HG03575 (cell line): ENCODE data around the gene FN1.

Experiments
- ATAC-seq: cut with Tn5 transposase; IDR thresholded peaks from one replicate; pipeline ENCODE4 v1.9.1; 2021; ENCODE audit not compliant: unreplicated experiment, insufficient number of reproducible peaks, low FRiP score; ENCODE audit errors: extremely low read depth

FN1 gene

GRCh38 chr2:215447673-215448081 lies 11.8 kb upstream of the FN1 start:
- no peak for ATAC-seq

- no peak for ATAC-seq
These were observed 11.2 kb upstream of the FN1 start for GRCh38 chr2:215447056-215447455.

DNA sequence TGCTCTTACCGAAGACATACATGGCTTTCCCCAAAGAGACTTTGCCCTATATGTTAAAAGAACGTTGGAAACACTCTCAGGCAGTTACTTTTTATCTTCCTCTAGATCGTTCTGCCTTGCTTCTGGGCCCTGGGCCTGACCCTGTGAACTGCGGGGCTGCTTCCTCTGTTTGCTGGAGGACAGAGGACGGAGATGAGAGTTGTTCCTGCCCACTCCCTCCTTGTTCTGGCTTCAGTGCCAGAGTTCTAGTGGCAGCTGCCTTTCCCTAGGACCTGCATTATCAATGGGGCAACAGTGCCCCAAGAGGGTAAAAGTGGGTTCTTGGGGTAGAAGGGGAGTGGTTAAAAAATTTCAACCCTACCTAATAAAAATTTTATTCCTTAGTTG lies 6.5 kb upstream of the FN1 start:
- ATAC-seq, result no peak

DNA sequence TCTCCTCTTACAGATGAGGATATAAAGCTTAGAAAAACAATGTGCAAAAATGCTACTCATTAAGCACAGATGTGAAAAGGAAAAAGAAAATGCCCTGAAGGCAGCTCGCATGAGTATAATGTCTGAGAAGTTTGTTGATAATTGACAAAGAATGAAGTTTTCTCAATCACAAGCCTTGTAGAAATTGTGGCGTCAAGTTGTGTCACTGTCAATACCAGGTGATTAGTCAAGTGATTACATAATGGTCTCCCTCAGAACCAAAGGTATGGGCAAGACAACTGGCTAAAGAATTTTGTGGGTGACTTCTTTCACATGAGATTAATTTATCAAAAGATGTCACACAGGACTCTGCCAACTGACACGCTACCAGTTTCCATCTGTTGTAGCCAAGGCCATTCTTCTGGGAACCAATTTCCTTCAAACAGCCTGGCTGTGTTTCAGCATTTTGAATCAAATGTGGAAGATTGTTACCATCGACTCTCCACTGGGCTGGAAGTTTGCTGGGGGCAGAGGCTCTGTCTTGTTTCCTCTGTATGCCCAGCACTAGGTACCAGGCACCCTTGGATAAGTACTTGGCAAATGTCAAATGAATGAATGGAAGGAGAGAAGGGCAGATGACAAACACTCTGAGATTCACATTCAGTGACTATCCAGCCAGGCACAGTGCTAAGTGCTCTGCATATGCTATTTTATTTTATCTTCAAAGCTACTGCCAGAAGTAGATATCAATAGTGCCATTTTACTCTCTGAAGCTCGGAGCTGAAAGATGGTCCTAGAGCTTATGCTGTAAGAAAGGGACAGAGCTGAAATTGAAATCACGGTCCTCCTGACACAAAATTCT lies 5.9 kb upstream of the FN1 start:
- ATAC-seq, result no peak

- ATAC-seq, result no peak
These were observed 4.2 kb upstream of the FN1 start for GRCh38 chr2:215439980-215440512.

DNA sequence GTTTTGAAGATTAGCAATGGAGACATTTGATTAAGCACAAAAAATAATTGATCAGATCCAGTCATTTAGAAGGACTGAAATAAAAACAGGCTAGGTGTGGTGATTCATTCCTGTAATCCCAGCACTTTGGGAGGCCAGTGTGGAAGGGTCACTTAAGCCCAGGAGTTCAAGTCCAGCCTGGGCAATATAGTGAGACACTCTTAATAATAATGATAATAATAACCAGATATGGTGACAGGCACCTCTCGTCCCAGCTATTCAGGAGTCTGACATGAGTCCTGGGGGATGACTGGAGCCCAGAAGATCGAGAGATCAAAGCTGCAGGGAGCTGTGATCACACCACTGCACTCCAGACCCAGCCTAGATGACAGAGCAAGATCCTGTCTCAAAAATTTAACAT lies 3.5 kb upstream of the FN1 start:
- ATAC-seq, result no peak

- ATAC-seq, result no peak
These were observed 1.7 kb upstream of the FN1 start for GRCh38 chr2:215437614-215438013.

DNA sequence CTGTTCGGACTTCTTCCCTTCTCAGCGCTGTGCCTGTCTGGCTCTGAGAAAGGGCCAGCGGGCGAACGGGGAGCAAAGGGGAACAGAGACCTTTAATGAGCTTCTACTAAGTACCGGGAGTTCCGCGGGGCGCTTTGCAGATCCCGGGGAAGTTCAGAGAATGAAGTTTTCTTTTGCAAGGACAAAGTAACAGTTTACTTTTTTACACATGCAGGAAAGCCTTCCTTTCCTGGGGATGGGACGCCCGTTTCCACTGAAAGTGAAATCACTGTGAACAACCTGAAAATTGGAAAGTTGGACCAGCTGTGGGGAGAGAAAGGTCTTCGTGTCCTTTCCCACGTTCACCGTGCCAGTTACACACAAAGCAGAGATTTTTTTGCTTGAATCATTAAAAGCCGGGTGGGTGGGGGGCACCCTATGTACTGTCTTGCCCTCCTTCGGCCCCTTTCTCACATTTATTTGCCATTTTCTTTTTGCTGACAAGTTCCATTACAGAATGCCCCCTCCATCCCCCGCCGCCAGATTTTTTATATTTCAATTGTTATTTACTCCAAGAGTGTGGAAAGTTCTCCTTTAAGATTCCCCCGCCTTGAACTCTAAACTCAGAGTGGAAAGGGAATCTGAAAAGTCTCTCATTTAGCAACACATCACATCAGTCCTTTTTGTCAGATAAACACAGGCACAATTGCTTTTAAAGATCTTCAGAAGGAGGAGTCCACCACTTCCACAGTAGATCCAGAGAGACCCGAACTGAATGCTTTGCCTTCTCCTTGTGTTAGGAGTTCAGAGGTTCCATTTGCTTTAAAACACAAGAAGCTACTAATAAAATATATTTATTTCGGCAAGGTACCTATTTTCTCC lies 1.1 kb upstream of the FN1 start:
- no peak for ATAC-seq

GRCh38 chr2:215435280-215435869 lies 493 bp downstream of the FN1 start:
- ATAC-seq, result no peak

GRCh38 chr2:215434447-215435279 lies 1.2 kb downstream of the FN1 start:
- ATAC-seq, result no peak

DNA sequence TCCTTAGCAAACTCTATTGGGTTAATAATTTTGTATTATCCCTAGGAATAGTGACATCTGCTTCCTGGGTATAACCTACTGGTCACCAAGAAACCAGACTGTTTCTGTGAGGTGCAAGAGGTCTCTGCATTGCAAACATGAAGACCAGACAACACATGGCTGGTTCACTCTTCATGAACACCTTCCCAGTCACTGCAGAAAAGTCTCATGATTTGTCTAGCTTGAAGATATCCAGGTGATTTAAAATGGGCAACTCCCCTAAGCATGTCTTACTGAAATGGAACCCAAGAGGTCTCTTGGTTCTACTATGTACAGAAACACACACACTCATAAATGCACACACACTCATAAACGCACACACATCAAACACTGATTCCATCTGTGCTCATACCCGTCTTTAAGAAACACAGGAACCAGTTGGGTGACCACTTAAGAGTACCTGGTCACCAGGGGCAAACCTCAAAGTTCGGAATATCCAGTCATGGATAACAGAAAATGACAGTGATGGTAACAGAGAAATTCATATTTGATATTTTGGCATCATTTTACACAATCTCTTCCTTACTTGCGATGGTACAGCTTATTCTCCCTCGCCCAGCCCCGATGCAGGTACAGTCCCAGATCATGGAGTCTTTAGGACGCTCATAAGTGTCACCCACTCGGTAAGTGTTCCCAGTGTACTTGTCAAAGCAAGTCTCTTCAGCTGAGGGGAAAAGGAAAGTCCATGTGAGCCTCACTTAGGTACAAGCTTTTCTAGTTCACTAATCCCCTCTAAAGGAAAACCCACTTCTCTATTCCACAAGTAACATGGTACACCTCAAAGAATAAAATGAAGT lies 2.9 kb downstream of the FN1 start:
- ATAC-seq, result no peak

GRCh38 chr2:215431778-215432758 lies 3.8 kb downstream of the FN1 start:
- ATAC-seq, result no peak

DNA sequence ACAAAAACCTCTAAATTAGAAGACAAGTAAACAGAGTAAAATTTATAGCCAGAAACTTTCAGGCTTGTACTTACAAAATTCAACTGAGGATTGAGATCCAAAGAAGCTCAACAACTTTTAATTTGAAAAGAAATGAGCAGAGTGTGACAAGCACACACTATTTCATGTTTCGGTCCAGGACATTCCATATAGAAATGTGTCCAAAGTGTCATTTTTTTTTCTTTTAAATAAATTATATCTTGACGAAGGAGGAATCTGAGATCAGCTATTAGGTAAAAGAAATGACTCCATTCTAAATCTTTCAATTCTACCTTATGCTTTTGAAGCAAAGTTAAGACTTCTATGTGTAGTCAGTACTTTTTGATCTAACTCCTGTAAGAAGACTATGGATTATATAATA lies 4.6 kb downstream of the FN1 start:
- no peak for ATAC-seq

- no peak for ATAC-seq
These were observed 5.2 kb downstream of the FN1 start for GRCh38 chr2:215430528-215431187.

GRCh38 chr2:215429424-215429823 lies 6.4 kb downstream of the FN1 start:
- no peak for ATAC-seq

DNA sequence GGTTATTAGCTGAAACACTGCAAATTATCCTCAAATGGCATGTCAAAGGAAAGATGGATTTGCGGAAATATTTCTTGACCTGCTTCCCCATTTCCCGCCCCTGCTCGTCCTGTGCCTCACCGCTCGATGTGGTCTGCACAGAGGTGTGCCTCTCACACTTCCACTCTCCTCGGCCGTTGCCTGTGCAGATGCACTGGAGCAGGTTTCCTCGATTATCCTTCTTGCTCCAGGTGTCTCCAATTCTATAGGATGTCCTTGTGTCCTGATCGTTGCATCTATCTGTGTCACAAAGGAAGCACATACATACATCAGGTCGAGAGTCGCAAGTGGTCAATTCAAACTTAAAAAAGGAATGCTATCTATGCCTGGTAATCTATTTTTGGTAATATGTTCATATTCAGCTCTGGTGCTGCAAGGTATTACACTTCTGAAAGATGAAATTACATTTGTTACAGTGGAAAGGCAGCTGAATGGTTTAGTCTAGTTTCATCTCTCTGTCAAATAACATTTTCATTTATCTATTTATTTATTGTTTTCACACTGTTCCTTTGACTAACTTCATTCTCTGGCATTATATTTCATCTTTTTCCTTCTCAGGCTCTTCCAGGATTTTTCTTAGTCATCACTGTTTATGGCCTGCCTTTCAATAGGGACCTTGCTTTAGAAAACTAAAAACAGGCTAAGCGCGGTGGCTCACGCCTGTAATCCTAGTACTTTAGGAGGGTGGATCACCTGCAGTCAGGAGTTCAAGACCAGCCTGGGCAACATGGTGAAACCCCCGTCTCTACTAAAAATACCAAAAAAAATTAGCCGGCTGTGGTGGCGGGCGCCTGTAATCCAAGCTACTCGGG lies 7.6 kb downstream of the FN1 start:
- no peak for ATAC-seq
